Tongue (tissue), 3 donors: ENCODE data around the gene CHADL. TPM values are rescaled to one million over a fixed set of nuclear protein-coding genes. Genes with fewer than 3 reads are reported as not detected.
"Not testable (repeated sequence)": the region's sequence is repeated elsewhere in the genome, so short reads cannot be mapped to it uniquely, and the experiment has no call there.

Experiments
- DNase-seq: peaks from one replicate; pipeline ENCODE4 v3.0.0-alpha.2; 2015
- small RNA-seq: library from RNA; depleted of rRNA; stranded (forward); fragments of <200 nt; gene quantifications from one replicate; pipeline ENCODE3, GENCODE V24; 2014; ENCODE audit warnings: low replicate concordance
- total RNA-seq: library from RNA; depleted of rRNA; stranded (reverse); fragments of >200 nt; gene quantifications from one replicate; pipeline ENCODE4 v1.2.3, GENCODE V29; 2014

The CHADL gene
- total RNA-seq, 1 donor from 2014 or later = 5.9 TPM

- peak; percentile 25 for DNase-seq
Observed at GRCh38 chr22:41181349-41182241, 59.1 kb downstream of the CHADL start.

- no peak for DNase-seq
Observed at GRCh38 chr22:41180926-41181325, 59.8 kb downstream of the CHADL start.

- not testable (repeated sequence) for DNase-seq
Observed at GRCh38 chr22:41180362-41180761, 60.4 kb downstream of the CHADL start.

Small RNA genes lying within 50 kb of the gene (small RNA-seq; reads per million reads assigned to genes)
- not detected for gene MIR6889

Other genes starting within 250 kb of the CHADL start
- 64.4 TPM for gene EP300, start 148.3 kb downstream of the CHADL start, total RNA-seq
- 15.3 TPM for gene L3MBTL2, start 35.6 kb downstream of the CHADL start, total RNA-seq
- gene RANGAP1, start 45.3 kb upstream of the CHADL start, total RNA-seq = 30.4 TPM
- gene ZC3H7B, start 60.6 kb upstream of the CHADL start, total RNA-seq = 37.8 TPM
- 14.5 TPM for gene TEF, start 141.0 kb upstream of the CHADL start, total RNA-seq
- gene TOB2, start 205.9 kb upstream of the CHADL start, total RNA-seq = 46.2 TPM
- 37.1 TPM for gene PHF5A, start 227.8 kb upstream of the CHADL start, total RNA-seq
- gene ACO2, start 228.2 kb upstream of the CHADL start, total RNA-seq = 207 TPM